Fibroblast of lung (primary cell): ENCODE data around the gene SH3PXD2A. TPM values are rescaled to one million over a fixed set of nuclear protein-coding genes. Genes with fewer than 3 reads are reported as not detected.

ENCODE experiments used
- DNase-seq, 2 donors: peaks; one replicate each; pipeline versions ENCODE4 v3.0.0 to v3.0.0-alpha.2; 2010; ENCODE audit warnings: low read depth in 2 of 2
- H2AFZ ChIP-seq: 2 replicates; pipeline ENCODE4 v1.5.1; 2012; ENCODE audit warnings: low read length, control low read depth, inconsistent platforms
- H3K27ac ChIP-seq: 2 replicates; pipeline ENCODE4 v1.5.1; 2011; ENCODE audit warnings: low read length, control low read depth; ENCODE audit not compliant: insufficient read depth
- H3K27me3 ChIP-seq: 2 replicates; pipeline ENCODE4 v1.5.1; 2011; ENCODE audit warnings: mild to moderate bottlenecking, low read length; ENCODE audit not compliant: control insufficient read depth, insufficient read depth
- H3K36me3 ChIP-seq: 2 replicates; pipeline ENCODE4 v1.5.1; 2011; ENCODE audit warnings: low read length; ENCODE audit not compliant: control insufficient read depth, insufficient read depth
- H3K4me1 ChIP-seq: 2 replicates; pipeline ENCODE4 v1.5.1; 2011; ENCODE audit warnings: low read length; ENCODE audit not compliant: control insufficient read depth, insufficient read depth; ENCODE audit errors: extremely low read depth
- H3K4me2 ChIP-seq: 2 replicates; pipeline ENCODE4 v1.5.1; 2011; ENCODE audit warnings: low read length, control low read depth; ENCODE audit not compliant: insufficient read depth; ENCODE audit errors: extremely low read depth
- H3K4me3 ChIP-seq, 4 experiments: fragments of 200-600 bp in 1 of 4; sonication (generic) in 1 of 4; replicated peaks in 1 of 4; 2 replicates each; pipeline ENCODE4 v1.5.1; 2011 to 2016; ENCODE audit warnings: low read length in 4 of 4, low read depth in 3 of 4, mild to moderate bottlenecking in 3 of 4, control low read depth in 2 of 4, inconsistent platforms in 1 of 4, mixed read lengths in 1 of 4; ENCODE audit not compliant: insufficient read depth in 1 of 4; ENCODE audit errors: control extremely low read depth in 1 of 4
- H3K79me2 ChIP-seq: 2 replicates; pipeline ENCODE4 v1.5.1; 2012; ENCODE audit warnings: mild to moderate bottlenecking, low read length, inconsistent platforms; ENCODE audit not compliant: control insufficient read depth, insufficient read depth
- H3K9ac ChIP-seq: 2 replicates; pipeline ENCODE4 v1.5.1; 2011; ENCODE audit warnings: mild to moderate bottlenecking, low read length, control low read depth; ENCODE audit not compliant: insufficient read depth
- H3K9me3 ChIP-seq: 2 replicates; pipeline ENCODE4 v1.5.1; 2012; ENCODE audit warnings: low read depth, low read length; ENCODE audit not compliant: control insufficient read depth, insufficient read depth
- H4K20me1 ChIP-seq: 2 replicates; pipeline ENCODE4 v1.5.1; 2011; ENCODE audit warnings: low read length; ENCODE audit not compliant: control insufficient read depth, insufficient read depth; ENCODE audit errors: extremely low read depth
- EZH2 ChIP-seq: IDR thresholded peaks from 2 replicates; pipeline ENCODE4 v1.5.1; 2012; ENCODE audit warnings: low read length, control low read depth, mild to moderate bottlenecking; ENCODE audit errors: missing control alignments
- polyA plus RNA-seq, 2 donors: library from polyadenylated mRNA; depleted of rRNA in 1 of 2; stranded (reverse) in 1 of 2; unstranded in 1 of 2; fragments of >200 nt; gene quantifications; 2 replicates each; pipeline ENCODE4 v1.2.1, GENCODE V29; 2011 to 2012; ENCODE audit warnings: missing spikeins in 1 of 2
- total RNA-seq: library from RNA; depleted of rRNA; stranded (reverse); fragments of >200 nt; gene quantifications from 2 replicates; pipeline ENCODE4 v1.2.1, GENCODE V29; 2014
- TF ChIP-seq, protein P1 (sequence below), 2 donors: IDR thresholded peaks in 1 of 2; conservative IDR thresholded peaks in 1 of 2; 1 replicate in 1 of 2; 2 replicates in 1 of 2; pipeline ENCODE4 v1.5.1; 2011 to 2012; ENCODE audit warnings: low read length in 2 of 2, control low read depth in 1 of 2, inconsistent platforms in 1 of 2, low read depth in 1 of 2, mild to moderate bottlenecking in 1 of 2

SH3PXD2A gene
- total and polyA plus RNA-seq, 2 donors (not counting 1 experiment from before 2014, with no cell fraction given): 25.5 to 33.2 TPM

DNA sequence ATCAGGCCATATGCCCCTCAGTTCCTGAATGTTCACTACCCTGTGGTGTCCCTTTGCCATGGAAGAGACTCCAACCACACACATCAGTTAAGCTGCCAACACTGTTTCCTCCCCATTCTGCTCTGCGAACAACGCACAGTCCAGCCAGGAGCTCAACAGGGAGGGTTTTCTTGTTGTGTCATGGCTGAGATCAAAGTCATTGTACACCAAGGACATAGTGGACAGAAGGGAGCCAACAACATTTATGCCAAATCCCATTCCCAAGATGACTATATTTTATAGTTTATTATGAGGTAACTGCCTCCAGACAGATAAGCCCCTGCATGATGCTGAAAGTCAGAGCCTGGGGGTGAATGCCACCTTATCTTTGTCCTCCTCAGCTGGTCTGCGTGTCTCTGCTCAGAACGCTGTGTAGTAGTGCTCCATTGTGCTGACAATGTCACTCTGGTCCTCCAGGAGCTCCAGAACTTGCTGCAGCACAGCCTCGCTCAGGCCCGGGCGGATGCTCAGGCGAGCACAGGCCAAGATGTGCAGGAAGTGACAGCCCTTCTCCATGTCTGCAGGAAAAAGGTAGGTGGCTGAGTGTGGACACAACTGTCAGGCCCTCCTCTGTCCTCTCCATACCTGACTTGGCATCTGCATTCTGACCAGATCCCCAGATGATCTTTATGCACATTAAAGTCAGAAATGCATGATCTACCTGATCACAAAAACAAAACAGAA is 27.1 kb upstream of the SH3PXD2A start:
- Histone ChIP-seq H3K79me2 (no peaks in the 10 kb centered on the region), H3K9me3 (no peaks in the 10 kb centered on the region), H3K27me3 (no peaks in the 10 kb centered on the region), H3K36me3 (peaks cover 3% of the 10 kb centered on the region), H3K27ac (no peak overlapping the region), H3K4me1 (peaks cover under 1% of the 10 kb centered on the region), H3K4me2 (no peak overlapping the region), H2AFZ (no peak overlapping the region), H3K4me3 (no peak overlapping the region), H4K20me1 (no peaks in the 10 kb centered on the region), H3K9ac (no peak overlapping the region)
- TF ChIP-seq, protein P1, sequence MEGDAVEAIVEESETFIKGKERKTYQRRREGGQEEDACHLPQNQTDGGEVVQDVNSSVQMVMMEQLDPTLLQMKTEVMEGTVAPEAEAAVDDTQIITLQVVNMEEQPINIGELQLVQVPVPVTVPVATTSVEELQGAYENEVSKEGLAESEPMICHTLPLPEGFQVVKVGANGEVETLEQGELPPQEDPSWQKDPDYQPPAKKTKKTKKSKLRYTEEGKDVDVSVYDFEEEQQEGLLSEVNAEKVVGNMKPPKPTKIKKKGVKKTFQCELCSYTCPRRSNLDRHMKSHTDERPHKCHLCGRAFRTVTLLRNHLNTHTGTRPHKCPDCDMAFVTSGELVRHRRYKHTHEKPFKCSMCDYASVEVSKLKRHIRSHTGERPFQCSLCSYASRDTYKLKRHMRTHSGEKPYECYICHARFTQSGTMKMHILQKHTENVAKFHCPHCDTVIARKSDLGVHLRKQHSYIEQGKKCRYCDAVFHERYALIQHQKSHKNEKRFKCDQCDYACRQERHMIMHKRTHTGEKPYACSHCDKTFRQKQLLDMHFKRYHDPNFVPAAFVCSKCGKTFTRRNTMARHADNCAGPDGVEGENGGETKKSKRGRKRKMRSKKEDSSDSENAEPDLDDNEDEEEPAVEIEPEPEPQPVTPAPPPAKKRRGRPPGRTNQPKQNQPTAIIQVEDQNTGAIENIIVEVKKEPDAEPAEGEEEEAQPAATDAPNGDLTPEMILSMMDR (conservative IDR thresholded peaks at IDR 0.05 in 1 of 2, IDR thresholded peaks at IDR 0.05 in 1 of 2; ENCODE audit: low read depth in 1 of 2, low read length in 2 of 2): no peak
- no peak for TF ChIP-seq EZH2
- DNase-seq: no peak

DNA sequence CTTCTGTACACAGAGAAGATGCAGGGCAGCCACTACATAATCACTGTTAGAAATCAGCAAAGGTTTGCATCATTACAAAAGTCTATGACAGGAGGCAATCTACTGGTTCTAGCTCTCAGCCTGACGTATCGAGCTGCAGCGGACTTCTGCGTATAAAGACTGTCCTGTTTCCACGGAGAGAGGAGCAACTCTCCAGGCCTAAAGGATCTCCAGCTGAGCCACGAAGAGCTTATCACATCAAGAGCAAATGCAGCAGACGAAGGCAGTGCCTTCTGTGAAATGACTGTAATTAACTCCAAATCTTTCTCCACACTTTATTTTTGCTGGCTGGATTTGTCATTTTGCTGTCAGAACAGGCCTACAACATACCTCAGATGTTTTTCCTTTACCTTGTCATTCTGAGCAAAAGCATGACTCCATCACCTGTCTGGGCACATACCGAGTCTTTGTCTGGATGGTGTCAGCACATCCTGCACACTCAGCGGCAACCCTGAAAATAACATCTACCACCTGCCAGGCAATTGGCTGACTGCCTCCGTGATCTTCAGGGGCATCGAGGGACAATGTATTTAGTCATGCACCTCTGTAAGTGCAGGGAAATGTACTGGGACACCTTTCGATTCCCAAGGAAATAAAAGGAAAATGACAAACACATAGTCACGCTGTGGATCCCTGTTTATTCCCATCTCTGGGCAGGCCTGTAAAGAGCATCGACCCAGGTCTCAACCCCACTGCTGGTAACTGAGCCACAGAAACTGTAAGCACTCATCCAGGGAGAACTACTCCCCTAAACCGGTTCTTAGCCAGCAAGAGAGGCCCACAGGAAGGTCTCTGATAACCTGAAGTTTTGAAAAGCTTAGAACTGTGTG is 26.3 kb upstream of the SH3PXD2A start:
- Histone ChIP-seq H3K36me3 (peaks cover 2% of the 10 kb centered on the region), H4K20me1 (no peaks in the 10 kb centered on the region), H3K27me3 (no peaks in the 10 kb centered on the region), H3K79me2 (no peaks in the 10 kb centered on the region), H3K4me1 (no peaks in the 10 kb centered on the region), H3K9ac (no peak overlapping the region), H3K4me3 (no peak overlapping the region), H2AFZ (no peak overlapping the region), H3K4me2 (no peak overlapping the region), H3K27ac (no peak overlapping the region), H3K9me3 (no peaks in the 10 kb centered on the region)
- no peak for TF ChIP-seq EZH2
- TF ChIP-seq, protein P1 (conservative IDR thresholded peaks at IDR 0.05 in 1 of 2, IDR thresholded peaks at IDR 0.05 in 1 of 2; ENCODE audit: low read depth in 1 of 2, low read length in 2 of 2): no peak
- no peak for DNase-seq

DNA sequence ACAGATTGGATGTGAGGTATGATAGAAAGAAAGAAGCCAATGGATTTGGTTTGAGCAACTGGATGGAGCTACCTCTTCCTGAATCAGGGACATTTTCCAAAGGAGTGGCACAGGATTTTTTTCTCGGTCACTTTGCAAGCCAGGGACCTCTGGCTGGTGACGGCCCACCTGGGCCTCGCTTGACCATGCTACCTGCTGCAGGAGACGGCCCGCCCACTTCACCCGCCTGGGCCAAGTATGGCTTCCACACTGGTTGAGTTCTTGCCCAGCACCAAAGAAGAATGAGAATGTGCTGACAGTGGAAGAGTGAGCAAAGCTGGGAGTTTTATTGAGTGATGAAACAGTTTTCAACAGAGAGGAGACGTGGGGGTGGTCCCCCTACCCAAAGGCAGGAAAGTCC is 24.5 kb upstream of the SH3PXD2A start:
- TF ChIP-seq, protein P1 (conservative IDR thresholded peaks at IDR 0.05 in 1 of 2, IDR thresholded peaks at IDR 0.05 in 1 of 2; ENCODE audit: low read depth in 1 of 2, low read length in 2 of 2): no peak
- TF ChIP-seq EZH2: no peak
- Histone ChIP-seq H3K27ac (no peak overlapping the region), H3K4me2 (no peak overlapping the region), H3K9me3 (no peaks in the 10 kb centered on the region), H3K4me1 (no peaks in the 10 kb centered on the region), H3K36me3 (peaks cover 2% of the 10 kb centered on the region), H2AFZ (no peak overlapping the region), H3K79me2 (no peaks in the 10 kb centered on the region), H3K4me3 (no peak overlapping the region), H3K27me3 (no peaks in the 10 kb centered on the region), H4K20me1 (no peaks in the 10 kb centered on the region), H3K9ac (no peak overlapping the region)
- DNase-seq: no peak
